Stimulated activated CD8-positive, alpha-beta memory T cell treated with anti-CD3 and anti-CD28 coated beads, Interleukin-4, amount 100 ng/mL, for 24 hours (primary cell): ENCODE measurements around the gene RET.

ENCODE experiments used
- DNase-seq: peaks from one replicate; pipeline ENCODE4 v3.0.0-alpha.2; 2020; ENCODE audit warnings: low read depth

The RET gene

GRCh38 chr10:43044961-43045621 is 31.8 kb upstream of the RET start:
- no peak for DNase-seq

- no peak for DNase-seq
Measured at GRCh38 chr10:43045631-43046287, 31.1 kb upstream of the RET start.

GRCh38 chr10:43046288-43046991 is 30.4 kb upstream of the RET start:
- no peak for DNase-seq

- DNase-seq, result no peak
Measured at GRCh38 chr10:43047288-43047970, 29.4 kb upstream of the RET start.

- DNase-seq, result no peak
Measured at GRCh38 chr10:43048301-43049051, 28.4 kb upstream of the RET start.

- DNase-seq, result no peak
Measured at GRCh38 chr10:43049081-43049551, 27.8 kb upstream of the RET start.

- DNase-seq, result no peak
Measured at GRCh38 chr10:43050011-43050410, 26.9 kb upstream of the RET start.

- DNase-seq, result no peak
Measured at GRCh38 chr10:43053825-43054224, 23.0 kb upstream of the RET start.

- no peak for DNase-seq
Measured at GRCh38 chr10:43054593-43054992, 22.3 kb upstream of the RET start.

- no peak for DNase-seq
Measured at GRCh38 chr10:43055217-43055616, 21.7 kb upstream of the RET start.

GRCh38 chr10:43055991-43056567 is 20.8 kb upstream of the RET start:
- no peak for DNase-seq

- DNase-seq, result no peak
Measured at GRCh38 chr10:43056568-43057011, 20.3 kb upstream of the RET start.

- no peak for DNase-seq
Measured at GRCh38 chr10:43057231-43057711, 19.6 kb upstream of the RET start.

- no peak for DNase-seq
Measured at GRCh38 chr10:43057831-43058340, 19.0 kb upstream of the RET start.

GRCh38 chr10:43058716-43059335 is 18.0 kb upstream of the RET start:
- no peak for DNase-seq

- DNase-seq, result no peak
Measured at GRCh38 chr10:43059336-43059720, 17.5 kb upstream of the RET start.

- no peak for DNase-seq
Measured at GRCh38 chr10:43059828-43060227, 17.0 kb upstream of the RET start.

GRCh38 chr10:43060291-43060690 is 16.6 kb upstream of the RET start:
- DNase-seq, result no peak

- DNase-seq, result no peak
Measured at GRCh38 chr10:43061331-43061730, 15.5 kb upstream of the RET start.

GRCh38 chr10:43061760-43062159 is 15.1 kb upstream of the RET start:
- no peak for DNase-seq
